HG03378 (cell line): ENCODE measurements around the gene ALX3.
"Not testable (repeated sequence)": the region's sequence is repeated elsewhere in the genome, so short reads cannot be mapped to it uniquely, and the experiment has no call there.

Source experiments
- ATAC-seq: cut with Tn5 transposase; IDR thresholded peaks from one replicate; pipeline ENCODE4 v1.9.1; 2021; ENCODE audit warnings: mild to moderate bottlenecking, moderate library complexity; ENCODE audit not compliant: unreplicated experiment

Gene ALX3

DNA sequence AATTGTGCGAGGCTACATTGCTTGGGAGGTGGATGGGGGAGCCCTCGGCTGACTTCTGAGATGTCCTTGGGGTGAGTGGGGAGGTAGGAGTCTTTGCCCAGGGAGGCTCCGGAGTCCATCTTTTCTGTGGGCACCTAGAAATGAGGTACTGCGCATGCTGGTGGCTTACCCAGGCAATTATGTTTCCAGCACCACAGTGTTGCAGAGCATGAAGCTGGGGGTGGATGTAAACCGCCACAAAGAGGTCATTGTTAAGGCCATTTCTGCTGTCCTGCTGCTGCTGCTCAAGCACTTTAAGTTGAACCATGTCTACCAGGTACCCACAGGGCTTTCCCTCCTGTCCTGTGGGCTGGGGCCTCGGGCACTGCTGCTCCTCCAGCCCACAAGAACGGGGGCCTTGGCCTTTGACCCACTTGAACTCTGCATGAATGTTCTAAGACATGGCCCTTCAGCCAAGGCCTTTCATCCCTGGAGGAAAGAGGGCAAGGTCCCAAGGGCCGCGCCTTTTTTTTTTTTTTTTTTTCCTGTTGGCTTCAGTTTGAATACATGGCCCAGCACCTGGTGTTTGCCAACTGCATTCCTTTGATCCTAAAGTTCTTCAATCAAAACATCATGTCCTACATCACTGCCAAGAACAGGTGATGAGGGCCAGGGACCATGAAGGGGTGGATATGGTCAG lies 21.4 kb downstream of the ALX3 start:
- ATAC-seq: no peak

DNA sequence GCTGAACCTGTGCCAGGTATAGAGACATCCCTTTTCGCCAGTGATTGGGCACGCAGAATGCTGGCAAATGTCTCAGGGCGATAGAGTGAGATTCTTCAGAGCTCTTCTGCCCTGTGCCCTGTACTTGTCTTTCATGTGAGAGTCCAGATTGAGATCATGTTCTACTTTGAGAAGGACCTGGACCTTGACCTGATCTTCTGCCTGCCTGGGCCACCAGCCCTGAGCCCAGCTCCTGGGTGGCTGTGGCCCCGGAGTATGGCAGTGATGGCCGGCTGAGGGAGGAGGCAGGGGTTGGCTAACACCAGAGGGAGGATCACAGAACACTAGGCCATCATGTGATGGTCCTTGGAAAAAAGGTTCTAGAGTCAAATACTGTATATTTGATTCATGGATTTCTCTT lies 22.2 kb downstream of the ALX3 start:
- no peak for ATAC-seq

DNA sequence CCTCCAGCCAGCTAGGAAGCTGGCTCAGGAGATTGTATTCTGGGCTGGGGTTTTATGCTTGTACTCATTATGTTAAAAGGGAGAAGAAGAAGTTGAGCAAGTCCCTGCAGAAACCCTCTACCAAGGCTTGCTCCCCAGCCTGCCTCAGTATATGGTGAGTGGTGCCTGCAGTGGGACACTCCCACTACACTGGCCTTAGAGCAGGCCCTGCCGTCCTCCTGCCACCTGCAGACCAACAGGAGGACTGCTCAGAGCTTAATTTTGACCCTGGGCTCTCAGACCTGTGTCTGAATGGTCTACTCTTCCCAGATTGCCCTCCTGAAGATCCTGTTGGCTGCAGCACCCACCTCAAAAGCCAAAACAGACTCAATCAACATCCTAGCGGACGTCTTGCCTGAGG lies 23.0 kb downstream of the ALX3 start:
- ATAC-seq: no peak

DNA sequence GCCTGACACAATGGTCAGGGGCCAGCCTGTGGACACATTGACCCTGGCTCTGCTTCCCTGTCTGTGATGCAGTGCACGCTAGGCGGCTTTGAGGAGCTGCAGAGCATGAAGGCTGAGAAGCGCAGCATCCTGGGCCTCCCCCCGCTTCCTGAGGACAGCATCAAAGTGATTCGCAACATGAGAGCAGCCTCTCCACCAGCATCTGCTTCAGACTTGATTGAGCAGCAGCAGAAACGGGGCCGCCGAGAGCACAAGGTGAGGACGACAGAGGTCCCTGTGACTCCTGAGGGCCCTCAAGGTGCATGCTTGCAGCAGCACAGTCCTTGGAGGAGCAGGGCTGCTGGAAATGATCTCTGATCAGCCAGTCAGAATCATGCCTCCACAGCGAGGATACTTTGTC lies 27.5 kb downstream of the ALX3 start:
- ATAC-seq: no peak

DNA sequence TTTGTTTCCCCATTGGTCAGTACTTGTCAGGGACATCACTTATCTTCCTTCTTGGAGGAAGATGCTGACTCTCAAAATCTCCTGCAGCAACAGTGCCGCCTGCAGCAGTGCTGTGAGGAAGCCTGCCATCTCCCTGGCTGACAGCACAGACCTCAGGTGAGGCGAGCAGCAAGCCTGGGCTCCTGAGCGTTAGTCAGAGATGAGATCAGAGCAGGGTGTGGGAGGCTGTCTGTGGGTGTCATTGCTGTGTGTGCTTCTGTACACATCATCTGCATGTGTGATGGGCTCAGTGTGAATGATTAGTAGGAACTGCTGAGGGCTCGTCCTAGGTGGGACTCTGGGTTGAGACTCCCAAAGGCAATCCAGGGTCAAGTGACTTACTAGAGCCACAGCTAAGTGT lies 29.9 kb downstream of the ALX3 start:
- ATAC-seq: no peak

DNA sequence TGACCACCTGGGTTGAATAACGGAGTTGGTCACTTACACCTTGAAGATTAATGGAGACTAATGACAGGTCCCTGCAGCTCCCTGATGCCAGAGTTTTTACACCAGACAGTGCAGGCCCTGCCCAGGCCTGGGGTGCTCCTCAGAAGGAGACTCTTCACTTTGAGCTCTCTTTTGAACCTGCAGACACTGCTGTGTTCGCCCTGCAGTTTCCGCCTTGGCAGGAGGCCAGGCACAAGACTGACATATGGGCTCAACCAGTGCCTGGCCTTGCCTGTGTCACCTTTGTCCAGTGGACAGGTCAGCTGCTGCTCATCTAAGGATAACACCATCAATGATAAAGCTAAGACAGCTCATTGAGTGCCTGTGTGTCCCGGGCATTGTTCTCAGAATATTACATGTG lies 30.8 kb downstream of the ALX3 start:
- no peak for ATAC-seq

DNA sequence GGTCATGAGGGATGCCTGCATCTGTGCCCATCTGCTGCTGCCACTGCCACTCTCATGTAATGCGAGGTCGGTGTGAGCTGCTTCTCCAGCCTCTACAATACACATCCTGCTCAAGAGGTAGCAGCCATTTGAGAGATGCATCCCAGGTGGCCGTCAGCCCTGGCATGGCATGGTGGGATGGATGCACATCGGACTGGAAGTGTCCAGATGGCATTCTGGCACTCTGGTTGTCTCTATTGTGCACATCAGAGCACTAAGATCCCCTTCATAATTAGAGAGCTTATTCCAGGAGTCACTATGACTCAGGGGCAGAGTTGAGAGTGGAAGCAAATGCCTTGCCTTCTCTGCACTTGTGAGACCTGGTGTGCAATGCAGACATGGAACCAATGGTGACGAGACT lies 32.2 kb downstream of the ALX3 start:
- no peak for ATAC-seq

DNA sequence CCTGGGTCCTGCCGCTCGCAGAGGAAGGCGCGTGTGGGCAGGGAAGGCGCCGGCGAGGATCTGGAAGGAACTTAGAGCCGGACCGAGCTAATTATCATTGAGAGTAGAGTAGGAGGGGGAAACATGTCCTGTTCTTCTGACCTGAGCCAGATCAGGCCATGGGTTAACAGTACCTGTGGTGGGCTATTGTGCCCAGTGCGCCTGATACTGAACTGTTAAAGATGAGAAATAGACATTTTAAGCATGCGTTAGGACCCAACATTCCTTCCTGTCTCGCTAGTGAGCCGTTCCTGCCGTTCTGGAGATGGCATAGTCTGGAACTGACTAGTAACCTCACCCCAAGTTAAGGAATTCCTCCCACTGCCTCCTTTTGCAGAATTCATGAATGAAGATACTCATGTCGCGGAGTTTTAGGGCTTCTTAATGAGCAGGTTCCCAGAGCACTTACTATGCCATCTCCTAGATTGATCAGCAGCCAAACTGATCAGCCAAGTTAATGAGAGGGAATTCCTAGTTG lies 35.2 kb downstream of the ALX3 start:
- ATAC-seq: peak; percentile 0

DNA sequence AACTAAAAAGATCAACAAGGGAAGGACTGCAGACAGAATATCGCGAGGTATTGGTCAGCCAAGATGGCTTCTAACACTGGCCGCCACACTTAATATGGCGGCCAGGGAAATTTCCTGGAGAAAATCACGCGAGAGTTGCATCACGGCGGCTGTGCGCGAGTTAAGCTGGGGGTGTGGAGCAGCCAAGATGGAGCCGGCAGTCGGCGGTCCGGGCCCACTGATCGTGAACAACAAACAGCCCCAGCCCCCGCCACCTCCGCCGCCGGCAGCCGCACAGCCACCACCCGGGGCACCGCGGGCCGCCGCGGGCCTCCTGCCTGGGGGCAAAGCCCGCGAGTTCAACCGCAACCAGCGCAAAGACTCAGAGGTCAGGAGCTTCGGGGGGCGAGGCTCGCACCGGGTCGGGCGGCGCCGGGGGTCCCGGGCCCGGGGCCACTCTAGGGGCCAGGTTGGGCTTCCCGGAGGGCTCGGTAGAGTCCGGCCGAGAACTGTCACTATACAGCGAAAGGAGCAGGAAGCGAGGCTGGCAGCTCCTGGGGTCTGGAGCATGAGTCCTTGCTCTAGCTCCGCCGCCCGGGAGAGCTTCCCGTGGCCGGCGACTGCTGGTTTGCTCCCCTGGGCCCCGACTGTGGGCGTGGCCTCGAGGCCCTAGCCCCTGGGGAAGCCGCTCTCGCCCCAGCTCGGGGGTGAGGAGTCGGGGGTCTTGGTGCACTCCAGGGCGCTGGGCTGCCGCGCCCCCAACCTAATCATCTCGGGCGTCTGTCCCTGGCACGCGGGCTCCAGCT lies 35.8 kb downstream of the ALX3 start, which contains the start of gene STRIP1:
TSS of gene STRIP1 (plus strand) at position 174 of the 785 bp plus-strand sequence. CDS start at position 188, 14 bp downstream.
- peak; percentile 89 for ATAC-seq

DNA sequence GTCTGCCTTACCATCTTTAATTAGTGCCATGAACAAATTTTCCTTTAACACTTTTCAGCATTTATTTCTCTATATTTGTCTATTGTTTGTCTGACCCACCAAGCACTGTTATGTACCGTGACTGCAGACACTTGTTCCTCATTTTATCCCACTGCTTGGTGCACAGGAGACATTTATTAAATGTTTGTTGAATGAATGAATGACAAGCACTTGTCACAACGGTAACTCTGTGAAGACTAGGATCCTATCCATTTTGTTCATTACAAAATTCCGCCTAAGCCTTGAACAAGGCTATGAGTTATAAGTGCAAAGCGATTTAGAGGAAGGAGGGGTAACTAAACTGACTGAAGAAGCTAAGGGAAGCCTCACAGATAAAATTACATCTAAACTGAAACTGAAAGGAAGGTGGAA lies 36.4 kb downstream of the ALX3 start:
- no peak for ATAC-seq

DNA sequence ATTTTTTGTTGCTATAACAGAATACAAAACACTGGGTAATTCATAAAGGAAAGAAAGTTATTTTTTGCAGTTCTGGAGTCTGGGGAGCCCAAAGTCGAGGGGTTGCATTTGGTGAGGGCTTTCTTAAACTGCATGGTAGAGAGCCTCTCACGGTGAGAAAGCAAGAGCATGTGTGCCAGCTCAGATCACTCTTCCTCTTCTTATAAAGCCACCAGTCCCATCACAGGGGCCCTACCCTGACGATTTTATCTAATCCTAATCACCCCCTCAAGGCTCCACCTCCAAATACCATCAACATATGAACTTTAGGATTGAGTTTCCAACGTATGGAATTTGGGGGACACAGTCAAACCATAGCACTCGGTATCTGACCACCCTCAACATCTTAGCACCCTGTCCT lies 37.1 kb downstream of the ALX3 start:
- ATAC-seq: no peak

DNA sequence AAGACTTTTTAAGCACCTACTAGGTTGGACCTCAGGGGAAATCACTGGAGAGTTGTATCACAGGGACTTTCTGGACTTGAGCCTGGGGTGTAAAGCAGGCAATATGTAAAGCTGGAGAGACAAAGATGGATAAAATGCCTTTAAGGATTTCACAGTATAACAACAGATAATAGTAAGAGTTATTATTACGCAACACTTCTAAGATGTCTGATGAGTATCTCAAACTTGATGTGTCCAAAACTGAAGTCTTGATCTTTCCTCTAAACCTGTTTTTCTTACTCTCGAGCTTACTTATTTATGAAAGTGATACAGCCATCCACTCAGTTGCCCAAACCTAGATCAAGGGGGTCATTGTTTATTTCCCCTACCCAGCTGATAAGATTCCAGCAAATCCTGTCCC lies 38.1 kb downstream of the ALX3 start:
- no peak for ATAC-seq

DNA sequence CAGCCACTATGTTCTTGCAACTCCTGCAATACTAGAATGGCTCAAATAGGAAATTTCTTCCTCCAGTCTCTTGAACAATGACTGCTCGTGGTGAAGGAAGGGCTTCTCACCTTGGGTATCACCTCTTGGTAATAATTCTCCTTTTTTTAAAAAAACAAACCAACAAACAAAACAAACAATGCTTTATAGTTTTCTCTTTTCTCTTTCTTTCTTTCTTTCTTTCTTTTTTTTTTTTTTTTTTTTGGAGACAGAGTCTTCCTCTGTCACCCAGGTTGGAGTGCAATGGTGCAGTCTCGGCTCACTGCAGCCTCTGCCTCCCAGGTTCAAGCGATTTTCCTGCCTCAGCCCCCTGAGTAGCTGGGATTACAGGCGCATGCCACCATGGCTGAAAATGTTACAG lies 39.8 kb downstream of the ALX3 start:
- not testable (repeated sequence) for ATAC-seq

DNA sequence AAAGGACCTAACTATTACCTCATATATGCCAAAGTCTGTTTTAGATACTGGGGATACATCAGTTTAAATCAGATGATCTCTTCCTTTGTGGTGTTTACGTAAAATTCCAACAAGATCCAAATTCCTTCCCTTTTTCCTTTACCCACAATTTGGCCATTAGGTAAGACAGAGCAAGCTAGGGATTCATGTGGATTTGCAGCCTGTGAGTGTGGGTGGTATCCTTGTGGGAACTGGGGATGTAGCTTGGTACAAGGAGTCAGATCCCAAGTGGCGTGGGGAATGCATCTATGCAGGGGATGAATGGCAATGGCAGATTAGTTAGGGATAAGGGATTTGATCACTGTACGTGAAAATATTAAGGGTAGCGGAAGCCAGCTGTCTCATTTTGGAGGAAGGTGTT lies 45.9 kb downstream of the ALX3 start:
- ATAC-seq: no peak

DNA sequence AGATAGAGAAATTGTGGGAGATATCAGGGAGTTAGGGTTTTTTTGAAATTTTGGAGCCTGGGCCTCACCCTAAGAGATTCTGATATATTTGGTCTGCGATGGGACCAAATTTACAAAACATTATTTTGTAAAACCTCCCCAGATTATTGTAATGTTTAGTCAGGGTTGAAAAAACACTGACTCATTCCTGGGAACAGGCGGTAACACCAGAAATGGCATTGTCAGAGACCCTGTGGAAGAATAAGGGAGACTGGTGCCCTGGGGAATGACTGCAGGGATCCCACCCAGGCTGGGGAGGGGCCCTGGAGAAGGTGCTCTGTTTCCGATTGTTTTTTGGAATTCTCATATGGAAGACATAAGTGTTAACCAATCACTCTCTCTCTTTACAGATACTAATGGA lies 49.2 kb downstream of the ALX3 start:
- no peak for ATAC-seq

DNA sequence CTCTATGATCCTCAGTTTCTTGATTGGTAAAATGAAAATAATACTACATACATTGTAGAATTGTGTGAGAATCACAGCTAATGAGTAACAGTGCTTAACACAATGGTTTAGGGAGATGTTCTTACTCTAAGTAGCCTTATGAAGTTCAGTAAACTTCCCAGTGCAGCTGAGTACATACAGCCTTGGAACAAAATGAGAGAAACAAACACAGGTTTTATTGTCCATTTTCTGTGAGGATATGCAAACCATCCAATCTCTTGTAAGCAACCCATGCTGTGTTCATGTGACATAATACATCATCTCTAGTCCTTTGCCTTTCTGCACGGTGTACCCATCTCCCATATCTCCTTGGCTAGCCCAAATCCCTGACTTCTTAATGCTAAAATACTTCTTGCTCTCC lies 50.7 kb downstream of the ALX3 start:
- ATAC-seq: no peak

DNA sequence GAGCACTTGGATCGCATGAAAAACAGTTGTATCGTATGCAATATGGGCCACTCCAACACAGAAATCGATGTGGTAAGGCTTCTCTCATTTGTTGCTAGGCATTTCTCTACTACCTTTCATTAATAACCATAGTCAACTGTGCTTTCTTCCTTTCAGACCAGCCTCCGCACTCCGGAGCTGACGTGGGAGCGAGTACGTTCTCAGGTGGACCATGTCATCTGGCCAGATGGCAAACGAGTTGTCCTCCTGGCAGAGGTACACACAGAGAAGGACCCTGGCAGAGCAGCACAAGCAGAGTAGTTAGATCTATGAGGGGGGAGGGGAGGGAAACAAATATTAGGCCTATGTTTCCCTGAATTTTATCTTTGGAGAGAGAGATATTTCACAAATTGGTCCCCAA lies 52.1 kb downstream of the ALX3 start:
- no peak for ATAC-seq

DNA sequence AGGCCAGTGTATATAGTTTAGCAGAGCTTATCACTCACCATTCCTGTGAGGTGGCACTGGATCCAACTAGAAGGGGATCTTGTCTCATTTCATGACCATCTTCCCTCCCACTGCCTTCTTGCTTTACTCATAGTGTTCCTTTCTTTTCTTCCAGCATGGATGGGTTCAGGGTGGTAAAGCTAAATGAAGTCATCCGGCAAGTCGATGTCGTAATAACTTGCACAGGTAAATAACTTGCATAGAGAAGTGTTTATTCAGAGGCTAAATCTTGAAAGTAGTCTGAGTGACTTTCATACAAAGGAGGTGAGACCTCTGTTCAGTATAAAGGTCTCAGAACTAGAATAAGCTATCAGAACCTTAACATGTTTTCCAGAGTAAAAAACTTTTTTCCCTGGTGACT lies 52.7 kb downstream of the ALX3 start:
- no peak for ATAC-seq

DNA sequence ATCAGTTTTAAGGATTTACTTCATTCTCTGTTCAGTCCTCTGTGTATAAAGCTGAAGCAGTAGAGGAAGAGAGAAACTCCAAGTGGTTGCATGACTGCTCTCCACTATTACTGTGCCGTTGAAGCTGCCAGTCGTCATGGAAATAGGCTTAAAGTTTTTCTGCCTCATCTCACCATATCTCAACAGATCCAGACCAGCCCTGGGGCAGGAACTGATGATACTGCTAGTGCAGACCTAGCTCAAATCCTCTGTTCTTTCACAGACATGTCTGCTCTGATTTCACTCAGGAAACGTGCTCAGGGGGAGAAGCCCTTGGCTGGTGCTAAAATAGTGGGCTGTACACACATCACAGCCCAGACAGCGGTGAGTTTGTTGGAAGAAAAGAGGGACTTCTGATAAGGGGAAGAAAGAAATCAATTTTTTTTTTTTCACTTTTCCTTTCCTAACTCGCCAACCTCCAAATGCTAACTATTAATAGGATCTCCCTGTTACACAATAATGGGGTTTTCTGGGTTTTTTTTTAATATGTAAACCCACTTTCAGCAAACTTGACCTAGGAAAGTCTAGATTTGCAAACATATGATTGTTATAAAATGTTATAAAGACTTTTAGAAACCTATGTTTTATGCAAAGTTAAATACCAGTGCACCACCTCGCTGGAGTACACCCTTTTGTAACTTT lies 58.2 kb downstream of the ALX3 start:
- ATAC-seq: peak; percentile 65

DNA sequence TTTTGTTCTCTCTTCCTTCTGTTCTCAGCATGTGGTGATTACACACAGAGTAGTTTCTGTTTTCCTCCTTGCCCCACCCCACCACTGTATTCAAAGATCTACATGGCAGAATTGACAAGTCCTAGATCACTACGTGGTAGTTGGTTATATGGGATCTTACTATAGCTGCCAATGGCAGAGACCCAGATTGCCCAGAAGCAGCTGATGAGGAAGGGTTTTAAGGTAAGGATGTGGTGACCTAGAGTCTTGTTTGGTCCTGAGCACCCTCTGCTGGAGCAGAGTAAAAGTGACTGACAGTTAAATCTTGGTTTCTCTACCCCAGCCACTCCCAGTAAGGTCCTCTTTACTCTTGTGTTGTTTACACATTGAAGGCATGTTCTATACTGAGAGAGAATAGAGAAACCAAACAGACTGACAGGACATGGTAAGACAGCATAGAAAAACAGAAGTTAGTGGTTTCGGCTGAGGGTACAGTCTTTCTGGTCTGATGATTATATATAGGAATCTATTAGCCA lies 58.9 kb downstream of the ALX3 start:
- peak; percentile 92 for ATAC-seq
